Stimulated activated CD4-positive, alpha-beta T cell treated with anti-CD3 and anti-CD28 coated beads, Interleukin-1b, Interleukin-23, amount 100 ng/mL, for 48 hours (primary cell): ENCODE data around the gene IL1RAPL1.
"Not testable (repeated sequence)": the region's sequence is repeated elsewhere in the genome, so short reads cannot be mapped to it uniquely, and the experiment has no call there.

Source experiments
- DNase-seq: peaks from one replicate; pipeline ENCODE4 v3.0.0-alpha.2; 2020

Gene IL1RAPL1

DNA sequence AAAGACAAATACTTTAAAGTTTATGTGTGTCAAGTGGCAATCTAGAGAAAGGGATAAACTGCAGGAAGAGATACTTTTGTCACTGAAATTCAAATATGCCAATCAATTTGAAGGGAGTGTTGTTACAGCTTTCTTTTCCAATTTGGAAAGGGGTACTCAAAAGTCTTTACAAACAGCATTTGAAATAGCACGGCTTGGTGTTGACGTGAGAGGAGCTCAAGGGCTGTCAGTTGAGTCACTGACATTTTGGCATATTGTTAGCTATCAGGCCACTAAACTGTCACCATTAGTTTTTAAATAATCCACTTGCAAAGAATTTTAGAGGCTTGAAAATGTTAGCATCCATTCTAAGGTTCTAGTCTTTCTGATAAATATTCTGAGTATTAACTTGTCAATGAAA, 698.4 kb downstream of the IL1RAPL1 start:
- DNase-seq: no peak

DNA sequence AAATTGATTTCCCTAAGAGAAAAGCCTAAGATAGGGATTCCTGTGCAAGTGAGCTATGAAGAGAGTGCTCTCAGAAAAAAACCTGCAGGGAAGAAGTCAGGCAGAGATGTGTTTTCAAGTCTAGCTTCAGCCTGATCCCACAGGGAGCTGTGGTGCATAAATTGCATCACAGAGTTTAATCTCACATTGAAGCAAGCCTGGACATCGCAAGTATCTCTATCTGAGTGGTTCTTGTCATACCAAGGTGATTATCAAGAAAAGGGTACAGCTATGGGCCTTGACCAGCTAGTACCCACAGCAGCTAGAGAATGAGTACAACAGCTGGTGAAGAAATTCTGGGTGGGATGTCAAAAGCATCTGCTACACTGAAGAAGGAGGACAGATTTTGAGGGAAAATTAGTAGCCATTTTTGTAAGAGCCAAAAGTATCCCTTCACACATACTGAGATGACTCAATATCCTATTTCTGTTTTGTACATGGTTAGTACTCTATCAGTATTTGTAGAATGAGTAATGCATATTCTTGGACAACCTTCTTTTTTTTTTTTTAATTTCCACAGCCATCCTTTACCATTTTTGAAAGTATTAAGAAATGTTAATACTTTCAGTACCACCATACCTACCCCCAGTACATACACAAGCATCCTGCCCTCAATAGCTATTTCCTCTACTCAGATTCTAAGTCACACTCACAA, 708.9 kb downstream of the IL1RAPL1 start:
- no peak for DNase-seq

DNA sequence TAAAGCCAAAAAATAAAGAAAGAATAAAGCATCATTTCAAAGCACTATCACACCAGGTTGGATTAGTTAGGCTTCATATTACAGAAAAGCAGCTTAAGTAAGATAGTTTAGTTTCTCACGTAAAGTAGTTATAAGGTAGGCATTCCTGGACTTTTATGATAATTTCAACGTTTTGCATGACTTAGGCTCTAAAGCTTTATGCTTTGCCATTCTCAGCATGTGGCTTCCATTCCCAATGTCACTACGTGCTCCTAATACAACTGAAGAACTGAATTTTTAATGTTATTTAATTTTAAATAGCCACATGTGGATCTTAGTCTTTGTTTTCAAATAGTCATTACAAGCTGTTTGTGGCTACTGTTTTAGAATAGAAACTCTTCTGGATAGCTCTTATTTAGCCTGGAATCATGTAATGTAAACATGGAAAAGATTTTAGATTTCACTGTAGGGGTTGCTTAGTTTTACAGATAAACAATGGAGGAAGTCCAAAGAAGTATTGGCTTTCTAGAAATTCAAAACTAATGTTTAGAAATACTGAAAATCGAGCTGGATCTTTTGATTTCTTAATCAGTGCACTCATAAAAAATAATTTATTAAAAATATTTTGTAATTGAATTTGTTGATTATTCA, 710.0 kb downstream of the IL1RAPL1 start:
- no peak for DNase-seq

DNA sequence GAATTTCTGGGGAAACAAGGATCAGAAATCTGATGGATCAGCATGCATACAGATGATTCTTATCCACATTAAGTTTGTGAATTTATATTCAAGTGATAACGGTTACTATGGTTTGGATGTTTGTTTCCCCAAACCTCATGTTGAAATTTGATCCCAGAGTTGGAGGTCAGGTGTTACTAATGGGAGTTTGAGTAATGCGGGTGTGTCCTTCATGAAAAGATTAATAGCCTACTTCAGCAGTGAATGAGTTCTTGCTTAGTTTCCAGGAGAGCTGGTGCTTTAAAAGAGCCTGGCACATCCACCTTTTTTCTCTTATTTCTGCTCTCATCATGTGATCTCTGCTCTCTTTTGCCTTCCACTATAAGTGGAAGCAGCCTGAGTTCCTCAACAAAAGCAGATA, 712.4 kb downstream of the IL1RAPL1 start:
- no peak for DNase-seq

DNA sequence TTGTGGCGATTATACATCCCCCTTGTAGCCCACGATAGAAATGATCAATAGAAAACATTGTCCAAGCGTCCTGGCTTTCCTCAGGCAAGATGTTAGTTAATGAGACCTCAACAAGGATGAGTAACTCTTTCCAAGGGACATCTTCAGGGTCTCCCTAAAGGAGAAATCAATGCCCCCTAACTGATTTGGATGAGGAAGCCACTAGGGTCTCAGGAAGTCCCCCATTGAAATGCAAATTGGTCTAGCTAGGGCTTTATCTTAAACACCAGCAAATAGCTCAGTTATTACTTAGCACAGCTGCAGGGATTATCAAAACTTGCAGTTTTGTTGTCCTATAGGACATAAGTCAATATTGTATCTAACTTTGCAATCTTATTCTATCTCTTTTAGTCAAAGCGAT, 721.5 kb downstream of the IL1RAPL1 start:
- DNase-seq: no peak

DNA sequence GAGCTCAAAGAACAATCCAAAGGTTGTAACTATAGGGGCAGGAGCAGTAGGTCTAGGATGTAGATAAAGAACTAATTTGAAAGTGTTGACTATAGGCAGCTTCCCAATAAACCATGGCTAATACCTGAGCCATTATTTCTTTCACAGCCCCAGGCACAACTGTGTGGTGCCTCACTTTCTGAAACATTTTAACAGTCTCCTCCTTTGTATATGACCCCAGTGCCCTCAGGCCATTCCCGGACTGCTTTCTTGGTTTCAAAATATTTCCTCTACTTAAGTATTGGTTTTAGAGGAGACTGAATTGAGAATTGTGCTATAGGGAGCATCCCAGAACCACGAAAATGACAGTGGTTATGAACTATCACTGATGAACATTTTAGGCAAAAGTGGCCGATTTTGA, 728.7 kb downstream of the IL1RAPL1 start:
- DNase-seq: no peak

DNA sequence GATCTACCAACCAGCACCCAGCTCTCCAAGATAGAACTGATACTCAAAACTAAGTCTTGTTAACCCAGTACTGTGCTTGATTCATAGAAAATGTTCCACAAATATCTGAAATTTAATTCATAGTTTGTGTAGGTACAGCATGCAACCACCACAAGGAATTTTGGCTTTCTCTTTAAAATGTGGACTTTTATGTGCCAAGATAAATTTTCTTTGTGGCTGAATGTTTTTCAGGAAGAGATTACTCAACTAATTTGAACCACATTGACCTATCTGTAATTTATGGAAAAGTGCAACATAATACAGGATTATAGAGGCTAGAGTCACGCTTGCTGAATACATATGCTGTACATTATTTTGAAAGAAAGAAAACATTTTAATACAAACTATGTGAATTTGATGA, 730.8 kb downstream of the IL1RAPL1 start:
- DNase-seq: no peak

DNA sequence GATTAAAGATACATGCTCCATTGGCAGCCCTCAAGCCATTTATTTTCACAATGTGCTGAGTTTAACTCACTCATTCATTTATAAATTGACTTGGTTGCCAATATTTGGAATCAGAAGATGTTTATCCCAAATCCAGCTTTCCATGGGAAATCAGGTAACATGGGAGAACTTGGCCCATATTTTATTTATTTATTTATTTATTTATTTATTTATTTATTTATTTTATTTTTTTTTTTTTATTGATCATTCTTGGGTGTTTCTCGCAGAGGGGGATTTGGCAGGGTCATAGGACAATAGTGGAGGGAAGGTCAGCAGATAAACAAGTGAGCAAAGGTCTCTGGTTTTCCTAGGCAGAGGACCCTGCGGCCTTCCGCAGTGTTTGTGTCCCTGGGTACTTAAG, 745.2 kb downstream of the IL1RAPL1 start:
- DNase-seq: not testable (repeated sequence)

DNA sequence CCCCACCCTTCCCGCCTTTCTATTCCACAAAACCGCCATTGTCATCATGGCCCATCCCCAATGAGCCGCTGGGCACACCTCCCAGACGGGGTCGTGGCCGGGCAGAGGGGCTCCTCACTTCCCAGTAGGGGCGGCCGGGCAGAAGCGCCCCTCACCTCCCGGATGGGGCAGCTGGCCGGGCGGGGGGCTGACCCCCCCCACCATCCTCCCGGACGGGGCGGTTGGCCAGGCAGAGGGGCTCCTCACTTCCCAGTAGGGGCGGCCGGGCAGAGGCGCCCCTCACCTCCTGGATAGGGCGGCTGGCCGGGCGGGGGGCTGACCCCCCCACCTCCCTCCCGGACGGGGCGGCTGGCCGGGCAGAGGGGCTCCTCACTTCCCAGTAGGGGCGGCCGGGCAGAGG, 745.8 kb downstream of the IL1RAPL1 start:
- not testable (repeated sequence) for DNase-seq

DNA sequence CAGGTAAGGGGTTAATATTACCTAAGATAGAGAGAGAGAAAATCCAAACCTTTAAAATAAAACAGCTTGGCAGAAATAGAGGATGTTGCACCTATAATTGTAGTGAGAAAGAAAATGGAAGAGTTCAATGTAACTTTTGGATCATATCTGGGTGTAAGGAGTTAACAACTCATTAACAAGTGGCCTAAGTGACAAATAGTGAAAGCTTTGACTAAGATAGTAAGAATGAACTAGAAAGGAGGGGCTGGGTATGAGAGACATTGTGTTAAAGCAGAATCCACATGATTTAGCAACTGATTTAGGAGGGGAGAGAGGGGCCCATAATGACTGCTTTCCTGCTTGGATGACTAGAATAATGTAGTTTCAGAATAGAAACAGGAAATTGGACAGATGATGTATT, 761.0 kb downstream of the IL1RAPL1 start:
- DNase-seq: no peak

DNA sequence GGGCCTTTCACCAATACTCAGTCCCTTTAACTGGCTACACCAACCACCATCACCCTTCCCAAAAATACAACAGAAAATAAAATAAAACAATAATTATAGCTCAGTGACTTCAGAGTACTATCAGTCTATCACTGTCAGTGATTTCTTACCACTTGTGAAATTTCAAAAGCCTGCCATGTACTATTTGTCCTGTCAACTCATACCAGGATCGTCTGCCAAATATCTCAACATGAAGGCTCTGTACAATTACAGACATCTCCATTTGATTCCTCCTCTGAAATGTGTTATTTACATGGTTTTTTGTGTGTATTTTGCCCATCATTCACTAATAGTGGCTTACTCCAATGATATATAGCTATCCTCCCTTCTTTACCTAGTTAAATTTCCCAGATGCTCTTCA, 772.0 kb downstream of the IL1RAPL1 start:
- no peak for DNase-seq

DNA sequence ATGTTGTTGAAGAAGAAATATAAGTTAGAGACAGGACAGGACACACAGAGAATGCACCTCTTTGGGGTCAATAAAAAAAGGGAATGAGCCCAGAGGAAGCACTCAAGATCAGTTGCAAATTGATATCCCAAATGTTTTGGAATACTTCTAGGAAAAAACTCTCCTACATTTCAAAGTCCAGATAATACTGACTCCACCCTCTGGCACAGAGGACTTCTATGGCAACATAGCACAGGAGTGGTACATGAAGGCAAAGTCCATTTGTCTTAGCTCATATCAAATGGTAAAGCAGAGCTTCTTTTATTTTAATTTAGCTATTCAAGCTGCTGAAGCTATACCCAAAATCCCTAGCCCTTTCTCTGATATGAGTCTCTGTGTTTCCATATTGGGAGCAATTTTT, 787.5 kb downstream of the IL1RAPL1 start:
- not testable (repeated sequence) for DNase-seq

DNA sequence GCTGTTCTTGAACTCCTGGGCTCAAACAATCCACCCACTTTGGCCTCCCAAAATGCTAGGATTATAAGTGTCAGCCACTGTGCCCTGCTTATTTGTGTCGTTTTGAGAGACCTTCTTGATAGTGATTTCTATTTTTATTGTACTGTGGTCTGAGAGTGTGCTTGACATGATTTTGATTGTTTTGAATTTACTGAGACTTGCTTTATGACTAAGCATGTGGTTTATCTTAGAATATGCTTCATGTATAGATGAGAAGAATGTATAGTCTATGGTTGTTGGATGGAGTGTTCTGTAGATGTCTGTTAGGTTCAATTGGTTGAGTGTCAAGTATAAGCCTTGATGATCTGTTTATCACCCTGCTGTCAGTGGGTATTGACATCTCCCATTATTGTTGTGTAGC, 789.3 kb downstream of the IL1RAPL1 start:
- DNase-seq: no peak

DNA sequence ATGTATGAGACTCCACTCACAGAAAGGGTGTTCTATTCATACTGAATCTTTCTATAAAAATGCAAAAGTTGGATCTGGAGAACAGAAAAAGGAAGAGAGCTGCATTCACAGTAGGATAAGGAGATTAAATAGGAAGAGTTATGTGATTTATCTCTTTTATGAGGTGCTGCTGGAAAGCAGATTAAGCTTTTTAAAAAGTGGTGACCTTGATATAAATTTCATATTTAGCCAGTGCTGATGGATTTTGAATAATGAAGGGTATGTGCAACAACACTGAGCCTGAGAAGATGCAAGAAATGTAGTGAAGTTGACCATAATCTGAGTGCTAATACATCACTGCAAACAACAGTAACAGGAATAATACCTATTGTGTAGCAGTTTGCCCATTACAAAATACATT, 795.6 kb downstream of the IL1RAPL1 start:
- no peak for DNase-seq

DNA sequence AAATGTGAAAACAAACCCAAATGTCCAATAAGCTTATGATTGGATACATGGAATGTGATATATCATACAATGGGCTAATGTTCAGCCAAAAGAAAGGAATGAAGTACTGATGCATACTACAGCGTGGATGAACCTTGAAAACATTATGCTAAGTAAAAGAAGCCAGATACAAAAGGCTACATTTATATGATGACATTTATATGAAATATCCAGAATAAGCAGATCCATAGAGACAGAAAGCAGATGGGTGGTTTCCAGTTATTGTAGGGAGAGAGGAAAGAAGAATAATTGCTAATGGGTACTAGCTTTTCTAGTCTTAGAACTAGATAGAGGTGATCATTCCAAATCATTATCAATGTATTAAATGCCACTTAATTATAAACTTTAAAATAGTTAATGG, 801.3 kb downstream of the IL1RAPL1 start:
- DNase-seq: no peak

DNA sequence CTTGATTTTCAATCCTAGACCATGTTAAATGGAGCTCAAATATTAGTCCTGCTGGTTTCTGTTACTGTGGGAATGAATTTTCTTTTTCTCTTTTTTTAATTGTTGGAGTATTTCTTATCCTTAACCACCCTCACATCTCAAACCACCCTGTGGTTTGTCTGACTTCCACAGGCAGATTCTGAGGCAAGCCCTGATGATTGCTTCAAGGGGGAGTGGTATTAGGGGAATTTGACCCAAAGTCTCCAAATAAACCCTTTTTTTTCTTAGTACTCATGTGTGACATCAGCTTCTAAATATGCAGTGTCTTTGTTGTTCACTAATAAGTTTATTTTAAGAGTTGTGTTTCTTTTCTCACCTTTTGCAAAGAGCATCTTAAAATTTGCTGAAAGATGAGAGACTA, 810.3 kb downstream of the IL1RAPL1 start:
- DNase-seq: no peak

DNA sequence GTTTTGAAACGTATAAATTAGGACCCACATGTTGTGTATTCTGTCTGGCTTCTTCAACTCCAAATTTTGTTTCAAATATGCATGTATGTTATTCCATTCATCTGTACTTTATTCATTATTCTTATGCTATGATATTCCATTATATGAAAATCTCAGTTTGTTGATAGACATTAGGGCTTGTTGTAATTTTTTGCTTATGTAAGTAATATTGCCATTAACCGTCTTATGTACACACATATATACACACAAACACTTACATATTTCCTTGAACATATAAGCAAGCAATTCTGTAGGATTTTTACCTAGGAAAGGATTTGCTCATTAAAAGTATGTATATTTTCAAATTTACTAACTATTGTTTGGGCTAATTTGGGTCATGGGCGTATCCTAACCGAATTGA, 820.1 kb downstream of the IL1RAPL1 start:
- no peak for DNase-seq

DNA sequence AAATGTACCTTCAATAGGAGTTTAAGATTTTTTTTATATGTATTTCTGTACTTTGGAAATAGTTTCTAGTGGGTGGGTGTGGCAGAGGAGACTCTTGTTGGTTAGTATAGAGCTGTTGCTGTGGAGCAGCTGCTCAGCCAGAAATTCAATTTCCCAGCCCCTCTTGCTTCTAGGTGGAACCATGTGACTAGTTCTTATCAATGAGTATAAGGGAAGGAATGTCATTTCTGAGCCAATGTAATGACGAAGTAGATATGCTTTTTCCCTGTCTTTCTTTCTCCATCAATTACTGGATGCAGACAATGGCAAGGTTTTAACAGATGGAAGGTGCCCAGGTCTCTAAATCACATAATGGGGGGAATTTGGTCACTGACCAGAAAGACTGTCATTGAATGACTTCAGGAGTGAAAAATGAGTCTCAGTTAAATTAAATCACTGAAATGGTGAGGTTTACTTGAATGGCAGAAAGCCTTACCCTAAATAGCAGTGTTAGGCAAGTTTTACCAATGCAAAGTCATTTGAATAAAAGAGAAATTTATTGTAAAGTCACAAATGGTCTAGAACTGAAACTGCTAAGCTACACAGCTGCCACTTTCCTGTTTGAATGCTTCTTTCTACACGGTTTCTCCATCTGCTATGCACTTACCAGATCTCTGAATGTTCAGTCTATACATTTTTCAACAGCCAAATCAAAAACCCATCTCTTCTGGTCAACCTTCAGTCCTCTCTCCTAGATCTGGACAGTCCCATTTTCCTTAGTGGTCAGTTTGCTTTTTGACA, 832.7 kb downstream of the IL1RAPL1 start:
- DNase-seq: no peak

DNA sequence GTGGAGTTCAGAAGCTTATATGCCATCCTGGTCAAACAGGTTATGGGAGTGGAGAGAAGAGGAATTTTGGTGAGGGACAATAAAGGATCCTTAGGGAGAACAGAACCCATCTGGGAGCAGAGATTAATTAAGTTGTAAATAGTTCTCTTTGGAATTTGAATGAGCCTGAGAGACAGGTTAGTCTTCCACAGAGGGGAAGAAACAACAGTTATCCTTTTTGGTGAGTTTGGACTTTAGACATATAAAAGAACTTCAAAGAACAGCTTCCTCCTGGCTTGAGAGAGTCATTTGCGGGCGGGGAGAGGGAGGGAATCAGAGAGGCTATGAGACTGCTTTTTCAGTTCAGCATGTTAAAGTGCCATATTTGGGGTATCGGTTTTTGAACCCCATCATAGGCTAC, 834.8 kb downstream of the IL1RAPL1 start:
- DNase-seq: no peak

DNA sequence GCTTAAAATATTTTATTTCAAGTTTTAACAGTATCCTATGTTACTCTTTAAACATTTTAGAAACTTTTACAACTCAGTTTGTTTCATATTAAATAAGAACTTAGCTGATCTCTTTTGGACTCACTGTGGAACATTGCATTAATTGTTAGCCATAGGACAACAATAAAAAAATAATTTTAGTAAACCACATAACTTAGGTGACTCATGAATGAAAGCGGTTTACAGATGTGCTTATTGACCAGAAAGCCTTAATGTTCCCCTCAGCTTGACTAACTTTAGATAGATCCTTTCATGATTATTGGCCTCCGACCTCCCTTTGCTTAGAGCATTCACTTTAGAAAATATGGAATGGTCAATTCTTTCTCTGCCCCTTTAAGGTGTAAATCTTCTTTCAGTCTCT, 844.6 kb downstream of the IL1RAPL1 start:
- DNase-seq: no peak

DNA sequence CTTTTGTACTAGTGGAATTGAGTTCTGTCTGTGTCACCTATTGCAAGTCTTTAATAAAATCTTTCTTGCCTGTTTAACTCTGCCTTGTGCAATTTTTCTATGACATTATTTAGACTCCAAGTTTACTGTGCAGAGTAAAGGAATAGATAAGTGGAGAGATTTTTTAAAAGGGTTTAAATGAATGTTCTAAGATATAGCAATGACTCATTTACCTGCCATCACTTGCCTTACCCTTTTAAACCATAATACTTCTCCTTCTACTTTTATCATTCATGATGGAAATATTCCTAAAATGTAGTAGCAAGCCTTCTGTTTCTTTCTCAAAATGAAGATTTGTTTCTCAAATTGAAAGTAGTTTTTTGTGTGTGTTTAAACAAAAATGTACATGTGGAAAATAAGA, 845.3 kb downstream of the IL1RAPL1 start:
- no peak for DNase-seq

DNA sequence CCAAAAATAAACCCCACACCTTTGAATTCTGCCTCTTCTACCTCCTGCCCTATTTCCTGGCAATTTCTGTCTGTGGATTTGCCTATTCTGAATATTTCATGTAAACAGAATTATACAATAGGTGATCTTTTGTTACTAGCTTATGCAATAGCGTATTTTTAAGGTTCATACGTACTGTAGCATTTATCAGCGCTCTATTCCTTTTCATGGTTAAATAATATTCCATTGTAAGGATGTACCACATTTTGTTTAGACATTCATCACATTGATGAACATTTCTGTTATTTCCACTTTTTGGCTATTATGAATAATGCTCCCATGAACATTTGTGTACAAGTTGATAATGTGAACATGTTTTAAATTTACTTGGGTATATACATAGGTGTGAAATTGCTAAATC, 847.7 kb downstream of the IL1RAPL1 start:
- DNase-seq: no peak

DNA sequence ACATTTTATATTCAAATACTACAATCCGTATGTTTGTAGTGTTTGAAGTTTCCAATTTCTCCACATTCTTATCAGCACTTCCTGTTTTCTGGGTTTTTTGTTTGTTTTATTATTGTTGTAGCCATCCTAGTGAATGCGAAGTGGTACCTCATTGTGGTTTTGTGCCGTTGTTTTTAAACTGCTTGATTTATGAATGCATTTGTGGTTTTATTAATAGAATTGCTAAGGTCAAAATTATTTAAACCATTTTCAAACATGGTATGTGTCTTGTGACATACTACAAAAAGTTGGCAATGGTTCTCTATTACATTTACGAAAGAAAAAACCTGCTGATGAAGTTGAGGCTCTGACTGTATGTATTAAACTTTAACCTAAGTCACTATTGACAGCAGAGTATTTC, 848.1 kb downstream of the IL1RAPL1 start:
- DNase-seq: no peak

DNA sequence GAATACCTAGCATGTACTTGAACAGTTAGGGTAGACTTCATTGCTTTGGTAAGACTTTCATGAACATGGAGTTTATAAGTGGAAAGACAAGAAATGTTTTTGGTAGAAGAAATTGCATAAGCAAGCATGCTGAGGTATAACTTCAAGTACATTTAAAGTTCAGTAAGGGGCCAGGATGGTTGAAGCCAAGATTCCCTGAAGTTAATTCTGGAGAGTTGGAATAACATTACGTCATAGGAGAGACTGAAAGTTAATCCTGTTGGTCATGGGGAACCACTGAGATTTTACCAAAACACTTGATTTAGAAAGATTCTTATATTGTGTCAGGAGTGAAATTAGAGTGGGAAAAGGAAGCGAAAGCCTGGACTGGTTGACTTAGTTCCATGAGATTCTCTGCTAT, 860.6 kb downstream of the IL1RAPL1 start:
- DNase-seq: no peak
